CD4-positive, alpha-beta T cell (primary cell): Measurements from ENCODE around the gene TIPARP. TPM values are rescaled to one million over a fixed set of nuclear protein-coding genes. Genes with fewer than 3 reads are reported as not detected.
A peak's percentile ranks its signal among the peaks of the same experiment; 100 is the strongest.

Experiments used
- ATAC-seq: fragments of 200-7000 bp; cut with Tn5 transposase; one replicate; pipeline ENCODE4 v1.10.0; 2022; ENCODE audit warnings: mild to moderate bottlenecking; ENCODE audit not compliant: poor library complexity
- CTCF ChIA-PET: fragments of 350-600 bp; sonication (Branson Sonifier 250); formaldehyde crosslinking; loops from one replicate; lab custom pipeline; 2021; ENCODE audit warnings: antibody characterized with exemption, inconsistent platforms; lab: Charles Lee
- POLR2A ChIA-PET: fragments of 350-600 bp; sonication (Branson Sonifier 250); formaldehyde crosslinking; loops from one replicate; lab custom pipeline; 2021; ENCODE audit warnings: antibody characterized with exemption, inconsistent platforms; lab: Charles Lee
- DNase-seq, 14 experiments: peaks; one replicate each; pipeline ENCODE4 v3.0.0-alpha.2; 2013 to 2020; ENCODE audit warnings: mixed read lengths in 2 of 14
- H3K27ac ChIP-seq, 2 donors: one replicate each; pipeline versions ENCODE4 v1.5.1 to v1.7.0; 2013; ENCODE audit warnings: low read length in 2 of 2, low read depth in 1 of 2, mild to moderate bottlenecking in 1 of 2
- H3K27me3 ChIP-seq, 2 experiments: 1 replicate in 1 of 2; 2 replicates in 1 of 2; pipeline versions ENCODE4 v1.6.1 to v1.7.0; 2013; ENCODE audit warnings: low read length in 2 of 2, control low read depth in 1 of 2, mild to moderate bottlenecking in 1 of 2, moderate library complexity in 1 of 2; ENCODE audit not compliant: insufficient read depth in 2 of 2, control insufficient read depth in 1 of 2
- H3K36me3 ChIP-seq: one replicate; pipeline ENCODE4 v1.6.1; 2013; ENCODE audit warnings: low read length, control low read depth; ENCODE audit not compliant: insufficient read depth
- H3K4me1 ChIP-seq: one replicate; pipeline ENCODE4 v1.6.1; 2013; ENCODE audit warnings: low read length, control low read depth; ENCODE audit not compliant: insufficient read depth
- H3K4me3 ChIP-seq: one replicate; pipeline ENCODE4 v1.5.1; 2013; ENCODE audit warnings: mild to moderate bottlenecking, low read length, moderate library complexity
- H3K9me3 ChIP-seq, 2 experiments: 1 replicate in 1 of 2; 2 replicates in 1 of 2; pipeline versions ENCODE4 v1.6.1 to v1.7.0; 2013; ENCODE audit warnings: low read length in 2 of 2, mild to moderate bottlenecking in 2 of 2, control low read depth in 1 of 2, moderate library complexity in 1 of 2; ENCODE audit not compliant: control insufficient read depth in 1 of 2, insufficient read depth in 1 of 2
- H3K27ac Mint-ChIP-seq: one replicate; pipeline ENCODE4 v1.8.0; 2020; ENCODE audit warnings: mixed read lengths
- H3K27me3 Mint-ChIP-seq: one replicate; pipeline ENCODE4 v1.8.0; 2021; ENCODE audit warnings: mixed read lengths
- H3K36me3 Mint-ChIP-seq: one replicate; pipeline ENCODE4 v1.8.0; 2021; ENCODE audit warnings: low read depth, mixed read lengths
- H3K4me1 Mint-ChIP-seq: one replicate; pipeline ENCODE4 v1.8.0; 2021; ENCODE audit warnings: low read depth, mixed read lengths
- H3K4me3 Mint-ChIP-seq: one replicate; pipeline ENCODE4 v1.8.0; 2020; ENCODE audit warnings: mild to moderate bottlenecking, mixed read lengths
- H3K9me3 Mint-ChIP-seq: one replicate; pipeline ENCODE4 v1.8.0; 2020; ENCODE audit warnings: mixed read lengths
- CTCF ChIP-seq: fragments of 200-600 bp; IDR thresholded peaks from one replicate; pipeline ENCODE4 v1.8.0; 2022; ENCODE audit warnings: antibody characterized with exemption, mild to moderate bottlenecking
- intact Hi-C, 2 experiments: fragments of 100-400 bp; cut with DNase I in 1 of 2; cut with micrococcal nuclease in 1 of 2; formaldehyde crosslinking; loops; one replicate each; pipeline versions ENCODE4 v1.15.1 to v1.9.0; 2023 to 2025; cut with DNase I, micrococcal nuclease
- total RNA-seq, 174 experiments: library from RNA in 2 of 174; stranded (reverse) in 2 of 174; gene quantifications; one replicate each; pipeline ENCODE4 v1.2.3 and lab custom pipeline; 2021 to 2026

The TIPARP gene
- total RNA-seq, 2 experiments from 2014 or later = 158 to 166 TPM

GRCh38 chr3:156680243-156680914 lies 6.0 kb downstream of the TIPARP start:
- no peaks in the 10 kb centered on the region for H3K27me3 Mint-ChIP-seq

GRCh38 chr3:156681002-156681401 lies 6.6 kb downstream of the TIPARP start:
- no peak overlapping the region for H3K4me3 ChIP-seq

More at GRCh38 chr3:156680243-156680914, 6.0 kb downstream of the TIPARP start:
- TF ChIP-seq CTCF = no peak
- Mint-ChIP-seq H3K36me3 (peaks cover 69% of the 10 kb centered on the region), H3K4me1 (peaks cover 91% of the 10 kb centered on the region), H3K9me3 (no peaks in the 10 kb centered on the region), H3K4me3 (peak overlapping the region; percentile 43), H3K27ac (no peak overlapping the region)
- peaks cover 32% of the 10 kb centered on the region for H3K4me1 ChIP-seq
- H3K9me3 ChIP-seq = no peaks in the 10 kb centered on the region
- H3K27ac ChIP-seq = no peak overlapping the region
- DNase-seq (no peak), ATAC-seq (no peak)
- CTCF ChIA-PET = no interaction called here
- intact Hi-C loops = no loop called here
- peaks cover 33% of the 10 kb centered on the region for H3K36me3 ChIP-seq
- no peaks in the 10 kb centered on the region for H3K27me3 ChIP-seq
- POLR2A ChIA-PET = interaction anchor here (0.7 kb wide), 1 partner anchor 8 kb away, joined by 3 read pairs; no protein-coding TSS in a partner anchor
- H3K4me3 ChIP-seq = no peak overlapping the region

GRCh38 chr3:156682501-156682900 lies 8.1 kb downstream of the TIPARP start:
- Histone ChIP-seq H3K27me3 (no peaks in the 10 kb centered on the region), H3K27ac (no peak overlapping the region), H3K4me3 (no peak overlapping the region), H3K36me3 (peaks cover 33% of the 10 kb centered on the region), H3K9me3 (no peaks in the 10 kb centered on the region), H3K4me1 (peaks cover 26% of the 10 kb centered on the region)
- H3K9me3 Mint-ChIP-seq = no peaks in the 10 kb centered on the region
- peaks cover 89% of the 10 kb centered on the region for H3K4me1 Mint-ChIP-seq
- DNase-seq (no peak), ATAC-seq (no peak)
- TF ChIP-seq CTCF = no peak
- peaks cover 51% of the 10 kb centered on the region for H3K36me3 Mint-ChIP-seq
- POLR2A ChIA-PET = interaction anchor here (1.1 to 1.6 kb wide), 3 partner anchors 8 to 128 kb away, joined by 3 to 4 read pairs (median 4); partner anchors contain the start of genes SSR3 and TIPARP
- intact Hi-C loops = no loop called here
- H3K27ac Mint-ChIP-seq = no peak overlapping the region
- H3K27me3 Mint-ChIP-seq = no peaks in the 10 kb centered on the region
- CTCF ChIA-PET = interaction anchor here (0.9 to 1.0 kb wide), 2 partner anchors 9 to 455 kb away, joined by 4 read pairs; no protein-coding TSS in a partner anchor
- H3K4me3 Mint-ChIP-seq = peak overlapping the region; percentile 15

More at GRCh38 chr3:156681002-156681401, 6.6 kb downstream of the TIPARP start:
- CTCF ChIA-PET = interaction anchor here (1.0 kb wide), 1 partner anchor 401 kb away, joined by 3 read pairs; no protein-coding TSS in a partner anchor
- H3K9me3 Mint-ChIP-seq = no peaks in the 10 kb centered on the region
- POLR2A ChIA-PET = no interaction called here
- intact Hi-C loops = no loop called here
- H3K4me1 Mint-ChIP-seq = peaks cover 93% of the 10 kb centered on the region
- Histone ChIP-seq H3K27me3 (no peaks in the 10 kb centered on the region), H3K36me3 (peaks cover 33% of the 10 kb centered on the region), H3K27ac (no peak overlapping the region), H3K9me3 (no peaks in the 10 kb centered on the region), H3K4me1 (peaks cover 34% of the 10 kb centered on the region)
- TF ChIP-seq CTCF = no peak
- ATAC-seq (no peak), DNase-seq (peak in 2 of 14 experiments; percentile 25 to 40)
- no peaks in the 10 kb centered on the region for H3K27me3 Mint-ChIP-seq
- H3K27ac Mint-ChIP-seq = no peak overlapping the region
- H3K36me3 Mint-ChIP-seq = peaks cover 63% of the 10 kb centered on the region
- peak overlapping the region; percentile 54 for H3K4me3 Mint-ChIP-seq
